Measurements from ENCODE around the gene UQCRC2. TPM values are rescaled to one million over a fixed set of nuclear protein-coding genes. Genes with fewer than 3 reads are reported as not detected.
"Not testable (repeated sequence)": the region's sequence is repeated elsewhere in the genome, so short reads cannot be mapped to it uniquely, and the experiment has no call there.

UQCRC2 gene
- polyA plus RNA-seq (ENCODE audit: insufficient read depth in 1 of 5, insufficient read length in 5 of 5, low replicate concordance in 1 of 5) = 100 to 1,000 TPM; 222 to 296 (median 272) TPM
- long read RNA-seq, donor 1, transcript UQCRC2-203 (2 exons, 699 nt) = minor isoform, 37 of 122 reads
- long read RNA-seq, donor 1, transcript UQCRC2-201 (14 exons, 2,615 nt) = major isoform, 61 of 122 reads
- long read RNA-seq, donor 1, partial matches to known transcripts = 24 of 122 reads
- long read RNA-seq, donor 1, other reads (novel, unspliced or antisense) = 0 of 122 reads
- long read RNA-seq, donor 2, transcript UQCRC2-203 (2 exons, 699 nt) = minor isoform, 18 of 63 reads
- long read RNA-seq, donor 2, transcript UQCRC2-201 (14 exons, 2,615 nt) = major isoform, 39 of 63 reads
- long read RNA-seq, donor 2, partial matches to known transcripts = 6 of 63 reads
- long read RNA-seq, donor 2, other reads (novel, unspliced or antisense) = 0 of 63 reads
- long read RNA-seq, donor 3, transcript UQCRC2-201 (14 exons, 2,615 nt) = major isoform, 42 of 103 reads
- long read RNA-seq, donor 3, transcript UQCRC2-203 (2 exons, 699 nt) = minor isoform, 40 of 103 reads
- long read RNA-seq, donor 3, partial matches to known transcripts = 21 of 103 reads
- long read RNA-seq, donor 3, other reads (novel, unspliced or antisense) = 0 of 103 reads
- long read RNA-seq, donor 4, transcript UQCRC2-201 (14 exons, 2,615 nt) = major isoform, 29 of 64 reads
- long read RNA-seq, donor 4, transcript UQCRC2-203 (2 exons, 699 nt) = minor isoform, 19 of 64 reads
- long read RNA-seq, donor 4, partial matches to known transcripts = 15 of 64 reads
- long read RNA-seq, donor 4, other reads (novel, unspliced or antisense) = 0 of 64 reads
- long read RNA-seq, donor 5, transcript UQCRC2-203 (2 exons, 699 nt) = minor isoform, 29 of 138 reads
- long read RNA-seq, donor 5, transcript UQCRC2-201 (14 exons, 2,615 nt) = major isoform, 69 of 138 reads
- long read RNA-seq, donor 5, partial matches to known transcripts = 32 of 138 reads
- long read RNA-seq, donor 5, other reads (novel, unspliced or antisense) = 5 of 138 reads
- long read RNA-seq, donor 6, transcript UQCRC2-203 (2 exons, 699 nt) = minor isoform, 26 of 112 reads
- long read RNA-seq, donor 6, transcript UQCRC2-201 (14 exons, 2,615 nt) = major isoform, 62 of 112 reads
- long read RNA-seq, donor 6, partial matches to known transcripts = 23 of 112 reads
- long read RNA-seq, donor 6, other reads (novel, unspliced or antisense) = 0 of 112 reads
- long read RNA-seq, donor 7, transcript UQCRC2-203 (2 exons, 699 nt) = minor isoform, 10 of 40 reads
- long read RNA-seq, donor 7, transcript UQCRC2-201 (14 exons, 2,615 nt) = major isoform, 30 of 40 reads
- long read RNA-seq, donor 7, partial matches to known transcripts = 0 of 40 reads
- long read RNA-seq, donor 7, other reads (novel, unspliced or antisense) = 0 of 40 reads
- long read RNA-seq, donor 8, transcript UQCRC2-201 (14 exons, 2,615 nt) = major isoform, 22 of 37 reads
- long read RNA-seq, donor 8, transcript UQCRC2-203 (2 exons, 699 nt) = minor isoform, 9 of 37 reads
- long read RNA-seq, donor 8, partial matches to known transcripts = 5 of 37 reads
- long read RNA-seq, donor 8, other reads (novel, unspliced or antisense) = 0 of 37 reads

- DNase-seq = peak; percentile 91 to 93
Measured at GRCh38 chr16:21952793-21953540, at the start of gene UQCRC2. Gene UQCRC2 (plus strand): TSS chr16:21953361. CDS start chr16:21953424, 63 bp downstream.

- DNase-seq = not testable (repeated sequence)
Measured at GRCh38 chr16:21932650-21933049, 20.5 kb upstream of the UQCRC2 start.

- not testable (repeated sequence) for DNase-seq
Measured at GRCh38 chr16:21933316-21933715, 19.8 kb upstream of the UQCRC2 start.

GRCh38 chr16:21933790-21934189 is 19.4 kb upstream of the UQCRC2 start:
- DNase-seq = not testable (repeated sequence)

GRCh38 chr16:21936216-21936615 is 16.9 kb upstream of the UQCRC2 start:
- not testable (repeated sequence) for DNase-seq

- no peak for DNase-seq
Measured at GRCh38 chr16:21937336-21937829, 15.8 kb upstream of the UQCRC2 start.

- DNase-seq = no peak
Measured at GRCh38 chr16:21940570-21940969, 12.6 kb upstream of the UQCRC2 start.

GRCh38 chr16:21943571-21943970 is 9.6 kb upstream of the UQCRC2 start:
- no peak for DNase-seq

GRCh38 chr16:21946889-21947635 is 6.1 kb upstream of the UQCRC2 start:
- DNase-seq = no peak

GRCh38 chr16:21949713-21950260 is 3.4 kb upstream of the UQCRC2 start:
- no peak for DNase-seq

GRCh38 chr16:21950782-21951521 is 2.2 kb upstream of the UQCRC2 start:
- DNase-seq = no peak

- DNase-seq = peak; percentile 47 to 52
Measured at GRCh38 chr16:21952040-21952792, 945 bp upstream of the UQCRC2 start.

GRCh38 chr16:21953541-21953902 is 361 bp downstream of the UQCRC2 start:
- DNase-seq = no peak

GRCh38 chr16:21957714-21958346 is 4.7 kb downstream of the UQCRC2 start:
- no peak for DNase-seq

GRCh38 chr16:21959050-21959449 is 5.9 kb downstream of the UQCRC2 start:
- DNase-seq = no peak

- DNase-seq = no peak
Measured at GRCh38 chr16:21962475-21962874, 9.3 kb downstream of the UQCRC2 start.

GRCh38 chr16:21963887-21964286 is 10.7 kb downstream of the UQCRC2 start:
- DNase-seq = no peak

Data from right lung (tissue), 10 donors.